Fibroblast of skin of back (primary cell): ENCODE measurements around the gene ANKS3.
A peak's percentile ranks its signal among the peaks of the same experiment; 100 is the strongest.

Experiments
- DNase-seq: peaks from one replicate; pipeline ENCODE4 v3.0.0-alpha.2; 2013

The ANKS3 gene

GRCh38 chr16:4724661-4725270 lies 9.3 kb downstream of the ANKS3 start:
- no peak for DNase-seq

GRCh38 chr16:4723071-4723767 lies 10.9 kb downstream of the ANKS3 start:
- no peak for DNase-seq

DNA sequence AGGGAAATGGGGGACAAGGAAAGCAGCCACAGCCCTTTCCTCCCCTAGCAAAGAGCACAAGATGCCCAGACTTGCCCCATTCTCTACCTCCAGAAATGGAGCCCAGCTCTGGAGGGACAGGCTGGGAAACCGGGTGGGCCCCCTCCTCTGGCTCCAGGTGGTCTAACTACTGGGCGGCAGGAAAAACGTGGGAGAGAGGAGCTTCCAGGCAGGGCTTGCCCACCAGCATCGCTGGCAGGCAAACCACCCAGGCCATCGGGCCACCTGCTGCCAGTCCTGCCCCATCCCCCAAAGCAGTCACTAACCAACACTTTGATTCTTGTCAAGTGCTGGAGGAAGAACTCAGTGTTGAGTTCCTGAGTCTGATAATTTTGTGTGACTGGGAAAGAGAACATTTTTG lies 15.6 kb downstream of the ANKS3 start:
- no peak for DNase-seq

- DNase-seq: no peak
Observed at GRCh38 chr16:4714996-4715395, 19.1 kb downstream of the ANKS3 start.

DNA sequence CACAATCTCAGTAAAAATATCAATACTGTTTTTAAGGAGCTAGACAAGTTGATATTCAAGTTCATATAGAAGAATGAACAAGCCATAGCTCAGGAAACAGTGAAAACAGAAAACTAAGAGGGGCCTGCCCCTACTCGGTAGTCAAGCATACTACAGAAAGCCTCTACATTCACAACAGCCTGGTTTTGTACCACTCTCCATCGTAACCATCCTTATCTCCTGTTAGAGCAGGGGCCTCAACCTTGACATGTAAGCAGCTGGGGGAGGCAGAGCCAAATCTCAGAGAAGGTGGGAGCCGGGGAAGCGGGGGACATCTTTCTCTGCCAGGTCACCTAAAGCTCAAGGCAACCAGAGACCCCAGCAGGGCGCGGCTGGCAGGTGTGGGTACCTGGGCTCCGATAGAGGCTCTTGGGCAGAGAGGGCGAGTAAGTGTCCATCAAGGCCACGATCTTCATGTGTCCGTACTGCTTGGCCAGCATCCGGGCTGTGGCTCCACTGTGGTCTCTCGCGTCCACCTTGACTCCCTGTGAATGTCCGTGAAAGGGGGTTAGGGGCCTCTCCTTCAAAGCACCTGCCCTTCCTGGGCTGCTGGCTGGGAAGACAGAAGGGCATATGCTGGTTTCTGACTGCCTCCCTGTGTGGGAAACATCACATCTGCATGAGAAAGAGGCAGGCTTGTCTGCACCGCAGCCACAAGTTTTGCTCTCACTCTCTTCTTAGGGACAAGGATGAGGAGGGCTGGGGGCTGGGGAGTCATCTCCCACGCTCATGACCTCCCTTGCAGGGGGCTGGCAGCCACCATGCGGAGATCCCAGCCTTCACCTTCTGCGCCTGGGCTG lies 20.2 kb downstream of the ANKS3 start:
- no peak for DNase-seq

DNA sequence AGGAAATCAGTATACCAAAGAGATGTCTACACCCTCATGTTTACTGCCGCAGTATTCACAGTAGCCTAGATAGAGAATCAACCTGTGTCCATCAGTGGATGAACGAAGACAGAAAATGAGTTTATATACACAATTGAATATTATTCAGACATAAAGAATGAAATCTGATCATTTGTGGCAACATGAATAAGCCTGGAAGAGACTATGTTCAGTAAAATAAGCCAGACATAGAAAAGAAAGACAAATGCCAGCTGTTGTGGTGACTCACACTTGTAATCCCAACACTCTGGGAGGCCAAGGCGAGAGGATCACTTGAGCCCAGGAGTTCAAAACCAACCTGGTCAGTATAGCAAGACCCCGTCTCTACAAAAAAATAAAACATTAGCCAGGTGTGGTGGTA lies 24.6 kb downstream of the ANKS3 start:
- peak; percentile 22 for DNase-seq

GRCh38 chr16:4706871-4707270 lies 27.2 kb downstream of the ANKS3 start:
- no peak for DNase-seq

- DNase-seq: no peak
Observed at GRCh38 chr16:4704913-4705312, 29.2 kb downstream of the ANKS3 start.

GRCh38 chr16:4704491-4704890 lies 29.6 kb downstream of the ANKS3 start:
- no peak for DNase-seq

- DNase-seq: no peak
Observed at GRCh38 chr16:4703906-4704305, 30.2 kb downstream of the ANKS3 start.

DNA sequence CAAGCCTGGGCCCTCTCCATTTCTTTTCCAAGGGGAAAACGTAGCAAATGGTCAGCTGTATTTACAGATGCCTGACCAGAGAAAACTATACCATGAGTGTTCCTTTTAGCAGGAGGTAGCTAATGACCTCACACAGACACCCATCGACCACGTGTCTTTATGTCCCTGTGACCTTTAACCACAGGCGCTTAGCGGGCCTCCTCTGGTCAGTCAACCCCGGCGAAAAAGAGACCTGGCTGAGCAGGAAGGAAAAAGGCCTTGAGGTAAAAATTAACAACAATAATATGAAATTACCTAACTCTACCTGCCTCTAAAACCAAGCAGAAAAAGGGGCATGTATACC lies 31.6 kb downstream of the ANKS3 start:
- no peak for DNase-seq

DNA sequence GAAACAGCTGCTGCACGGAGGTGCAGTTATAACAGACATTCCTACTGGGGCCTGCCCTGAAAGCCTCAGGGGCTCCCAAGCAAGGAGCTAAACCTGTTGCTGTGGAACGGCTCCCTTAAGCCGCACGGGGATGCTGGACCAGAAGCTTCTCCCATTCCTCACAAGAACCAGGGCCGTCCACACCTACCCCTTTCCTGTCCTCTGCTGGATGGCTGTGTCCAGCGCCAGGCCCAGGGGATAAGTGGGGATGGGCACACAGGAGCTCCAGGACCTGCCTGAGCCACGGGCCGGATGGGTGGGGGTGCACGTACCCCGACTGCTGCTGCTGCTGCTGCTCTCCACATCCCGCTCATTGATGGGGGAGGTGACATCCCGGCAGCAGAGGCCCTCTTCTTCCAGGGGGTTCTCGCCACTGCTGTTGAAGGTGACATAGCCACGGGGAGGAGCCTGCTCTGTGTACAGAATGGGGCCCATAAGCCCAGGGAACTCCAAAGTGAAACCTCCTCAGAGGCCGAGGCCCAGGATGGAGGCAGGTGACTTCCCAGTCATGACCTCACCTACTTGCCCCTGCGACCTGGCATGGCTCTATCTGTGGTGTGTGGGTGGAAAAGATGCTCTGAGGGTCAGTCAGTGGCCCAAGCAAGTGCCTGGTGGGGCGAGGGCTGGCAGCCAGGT lies 32.1 kb downstream of the ANKS3 start:
- DNase-seq: no peak

DNA sequence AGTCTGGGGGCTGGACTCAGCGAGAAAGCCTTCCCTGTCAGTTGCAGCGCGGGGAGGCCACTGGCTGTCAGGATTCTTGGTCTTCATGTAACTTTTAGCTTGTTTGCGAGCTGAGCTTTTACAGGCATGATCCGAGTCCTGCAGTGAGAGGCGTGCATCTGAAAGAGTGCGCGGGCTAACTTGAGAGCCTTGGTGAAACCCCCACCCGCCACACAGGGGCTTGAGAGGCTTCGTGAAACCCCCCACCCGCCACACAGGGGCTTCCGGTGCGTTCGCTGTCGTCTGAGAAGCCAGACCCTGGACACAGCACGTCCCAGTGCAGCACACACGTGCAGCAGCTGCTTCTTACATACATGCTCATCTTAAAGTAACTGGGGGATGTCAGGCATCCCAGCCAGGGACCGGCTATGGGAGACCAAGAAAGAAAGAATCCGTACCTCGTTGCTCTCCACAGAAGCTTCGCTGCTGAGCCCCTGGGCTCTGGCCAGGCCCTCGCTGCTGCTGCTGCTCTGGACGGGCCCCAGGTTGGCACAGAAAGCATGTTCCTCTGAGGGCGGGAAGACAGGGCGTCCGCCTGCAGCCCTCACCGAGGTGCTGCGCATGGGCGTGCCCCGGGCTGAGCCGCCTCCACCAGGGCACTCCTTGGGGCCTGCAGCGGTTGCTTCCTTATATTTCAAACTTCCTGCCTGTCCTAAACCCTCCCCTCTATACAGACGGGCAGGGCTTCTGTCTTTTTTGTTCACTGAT lies 32.9 kb downstream of the ANKS3 start:
- no peak for DNase-seq

DNA sequence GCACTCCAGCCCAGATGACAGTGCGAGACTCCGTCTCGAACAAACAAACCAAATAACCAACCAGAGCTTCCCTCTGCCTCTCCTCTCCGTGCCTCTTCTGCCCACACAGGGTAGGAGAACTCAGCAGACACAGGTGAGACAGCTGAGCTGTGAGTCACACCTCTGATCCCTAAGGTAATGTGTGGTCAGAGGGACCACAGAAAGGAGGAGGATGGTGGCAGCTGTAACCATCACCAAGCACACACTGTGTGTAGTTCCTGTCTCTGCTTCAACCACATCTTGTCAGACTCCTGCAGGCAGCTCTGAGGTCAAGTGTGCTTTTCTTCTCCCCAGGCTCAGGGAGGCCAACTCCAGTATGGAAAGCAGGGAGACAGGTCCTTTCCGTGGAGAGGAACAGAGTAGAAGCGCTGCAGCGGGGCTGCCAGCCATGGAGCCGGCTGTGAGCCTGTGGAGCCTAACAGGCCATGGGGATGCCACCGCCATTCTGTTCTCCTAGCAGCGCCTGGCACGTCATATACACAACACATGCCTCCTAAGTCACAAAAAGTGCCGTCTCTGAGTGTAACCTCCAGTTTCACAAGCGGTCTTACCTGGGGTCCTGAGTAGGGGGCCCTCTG lies 33.6 kb downstream of the ANKS3 start:
- DNase-seq: no peak

- no peak for DNase-seq
Observed at GRCh38 chr16:4699046-4699556, 35.0 kb downstream of the ANKS3 start.

- no peak for DNase-seq
Observed at GRCh38 chr16:4698321-4699045, 35.6 kb downstream of the ANKS3 start.

DNA sequence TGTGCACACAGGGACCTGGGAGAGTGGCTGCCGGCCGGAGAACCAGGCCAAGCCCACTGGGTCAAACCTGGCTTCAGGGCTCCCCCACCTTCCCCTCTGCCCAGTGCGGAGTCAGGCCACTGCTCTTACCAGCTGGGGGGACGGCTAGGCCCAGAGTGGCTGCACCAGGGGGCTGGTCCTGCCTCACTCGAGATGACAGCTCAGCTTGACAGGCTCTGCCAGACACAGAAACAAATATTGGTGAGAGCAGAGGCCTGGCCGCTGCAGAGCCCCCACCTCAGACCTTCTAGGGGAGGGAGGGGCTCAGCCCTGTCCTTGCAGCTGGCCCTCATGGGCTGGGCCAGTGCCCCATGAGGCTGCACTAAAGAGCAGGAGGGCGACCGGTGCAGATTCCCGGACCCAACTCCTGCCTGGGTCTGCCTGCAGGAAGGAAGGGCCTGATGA lies 36.2 kb downstream of the ANKS3 start:
- no peak for DNase-seq

DNA sequence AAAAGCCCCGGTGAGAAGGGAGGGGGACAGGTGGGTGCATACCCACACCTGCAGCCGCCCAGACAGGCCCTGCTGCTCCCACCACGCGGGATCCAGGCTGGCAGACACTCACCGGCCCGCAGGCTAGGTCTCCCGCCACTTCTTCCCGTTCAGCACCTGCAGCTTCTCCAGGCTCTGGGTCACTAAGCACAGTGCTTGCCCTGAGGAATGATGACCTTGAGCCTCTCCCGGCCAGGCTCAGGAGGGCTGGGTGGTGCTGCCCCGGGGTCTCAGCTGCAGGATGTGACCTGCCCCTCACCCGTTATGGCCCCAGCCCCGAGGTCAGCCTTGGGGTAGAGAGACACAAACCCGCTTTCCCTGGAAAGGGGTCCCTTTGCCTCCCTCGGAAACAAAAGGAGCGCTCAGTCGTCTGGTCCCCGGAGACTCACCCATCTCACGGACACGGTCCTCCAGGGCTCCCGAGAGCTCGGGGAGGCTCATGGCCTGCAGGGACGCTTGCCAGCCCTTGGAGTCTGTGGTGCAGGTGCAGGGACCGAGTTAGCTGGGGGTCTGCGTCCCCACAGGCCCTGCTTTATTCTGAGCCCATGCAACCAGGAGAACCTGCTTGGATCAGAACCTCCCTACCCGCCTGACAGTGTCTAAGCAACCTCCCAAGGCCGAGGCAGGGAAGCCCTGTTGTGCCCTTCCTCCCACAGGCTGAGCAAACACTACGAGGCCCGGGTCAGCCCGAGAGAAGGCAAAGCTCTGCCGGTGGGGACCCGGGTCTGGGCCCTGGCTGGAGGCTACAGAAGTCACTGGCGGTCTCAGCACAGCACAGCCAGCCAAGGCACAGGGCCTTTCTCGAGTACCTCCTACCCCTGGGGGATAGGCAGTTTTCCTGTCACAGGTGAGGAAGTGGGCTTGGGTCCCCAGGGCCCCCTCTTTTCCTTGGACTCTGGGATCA lies 36.9 kb downstream of the ANKS3 start:
- no peak for DNase-seq

DNA sequence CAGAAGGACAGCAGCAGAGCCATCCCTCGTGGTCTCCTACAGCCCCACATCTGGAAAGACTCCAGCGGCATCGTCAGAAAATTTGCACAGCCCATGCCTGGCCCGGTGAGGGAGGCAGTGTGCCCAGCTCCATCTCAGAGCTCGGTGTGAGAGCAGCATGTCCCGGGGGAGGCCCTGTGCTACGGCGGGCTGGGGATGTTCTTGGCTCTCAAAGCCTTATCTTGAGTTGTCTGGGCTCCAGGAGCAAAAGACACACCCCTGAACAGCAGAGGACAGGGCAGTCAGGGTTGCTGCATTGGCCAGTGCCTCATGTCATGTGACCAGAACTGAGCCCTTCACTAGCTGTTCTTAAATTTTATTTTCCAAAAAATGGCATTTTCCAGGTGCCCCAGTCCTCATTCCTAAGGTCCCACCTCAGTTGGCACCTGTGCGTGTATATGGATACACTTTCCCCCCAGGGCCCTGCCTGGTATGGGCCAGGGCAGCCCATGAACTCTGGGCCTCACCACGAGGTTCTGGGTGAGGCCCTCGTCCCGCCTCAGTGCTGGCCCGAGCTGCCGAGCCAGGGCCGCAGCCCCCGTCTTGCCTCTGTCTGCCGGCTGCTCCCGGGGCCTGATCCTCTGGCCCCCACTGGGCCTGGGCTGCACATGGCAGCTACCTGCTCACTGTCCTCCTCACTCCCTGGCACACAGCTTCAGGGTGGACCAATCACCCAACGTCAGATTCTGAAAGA lies 37.7 kb downstream of the ANKS3 start:
- no peak for DNase-seq
